Stomach (tissue), 4 donors: Measurements from ENCODE around the gene NTN3.

Experiments used
- CTCF ChIP-seq, 7 experiments: fragments of 450-650 bp in 4 of 7; fragments of 200-600 bp in 3 of 7; sonication (generic) in 3 of 7; IDR thresholded peaks; one replicate each; pipeline ENCODE4 v1.5.1; 2016 to 2019; ENCODE audit warnings: antibody characterized with exemption in 7 of 7, control low read depth in 2 of 7, mild to moderate bottlenecking in 1 of 7
- POLR2A ChIP-seq, 4 donors: fragments of 450-650 bp; IDR thresholded peaks; one replicate each; pipeline ENCODE4 v1.6.1; 2016; ENCODE audit warnings: antibody characterized with exemption in 4 of 4, control low read depth in 2 of 4, mild to moderate bottlenecking in 1 of 4, moderate library complexity in 1 of 4
- POLR2AphosphoS5 ChIP-seq, 3 donors: sonication (generic); formaldehyde crosslinking; IDR thresholded peaks; one replicate each; pipeline ENCODE4 v1.6.1; 2016; ENCODE audit warnings: antibody characterized with exemption in 3 of 3

GRCh38 chr16:2477327-2477726 is 6.2 kb downstream of the NTN3 start:
- TF ChIP-seq CTCF (IDR thresholded peaks at IDR 0.05), result no peak
- TF ChIP-seq POLR2A (IDR thresholded peaks at IDR 0.05), result no peak
- TF ChIP-seq POLR2AphosphoS5 (IDR thresholded peaks at IDR 0.05), result no peak
